Epithelial cell of esophagus (primary cell): ENCODE measurements around the gene FUT7.

ENCODE experiments used
- DNase-seq: peaks from one replicate; pipeline ENCODE4 v3.0.0; 2010; ENCODE audit warnings: low read depth
- H3K4me3 ChIP-seq: 2 replicates; pipeline ENCODE4 v1.5.1; 2011; ENCODE audit warnings: mild to moderate bottlenecking, low read length, control low read depth
- CTCF ChIP-seq: IDR thresholded peaks from 2 replicates; pipeline ENCODE4 v1.5.1; 2011; ENCODE audit warnings: low read depth, mild to moderate bottlenecking, low read length, control low read depth, inconsistent platforms; ENCODE audit not compliant: insufficient read depth; ENCODE audit errors: missing control alignments

The FUT7 gene

GRCh38 chr9:137057545-137057944, 25.7 kb upstream of the FUT7 start:
- DNase-seq, result no peak
- no peak overlapping the region for H3K4me3 ChIP-seq
- TF ChIP-seq CTCF, result no peak

- no peak for DNase-seq
- TF ChIP-seq CTCF, result no peak
- H3K4me3 ChIP-seq, result no peak overlapping the region
These were observed 25.0 kb upstream of the FUT7 start for GRCh38 chr9:137056739-137057415.

- no peak for TF ChIP-seq CTCF
- no peak for DNase-seq
- no peak overlapping the region for H3K4me3 ChIP-seq
These were observed 23.8 kb upstream of the FUT7 start for GRCh38 chr9:137055385-137056364.

- H3K4me3 ChIP-seq, result no peak overlapping the region
- no peak for DNase-seq
- no peak for TF ChIP-seq CTCF
These were observed 23.1 kb upstream of the FUT7 start for GRCh38 chr9:137054932-137055384.

- TF ChIP-seq CTCF, result no peak
- DNase-seq, result peak; percentile 84
- H3K4me3 ChIP-seq, result peak within 1 kb of the TSS; percentile 30
These were observed 22.4 kb upstream of the FUT7 start, which contains the start of gene ENTPD2 for GRCh38 chr9:137053944-137054931. TSS of gene ENTPD2 (minus strand) at chr9:137054061. CDS start at chr9:137053997, 64 bp downstream.
